ENCODE data around the gene PRMT9. TPM values are rescaled to one million over a fixed set of nuclear protein-coding genes. Genes with fewer than 3 reads are reported as not detected.

Gene PRMT9
- total RNA-seq, 4 donors from 2014 or later: 3.2 to 8.1 (median 5.9) TPM

- DNase-seq: no peak
- no peaks in the 10 kb centered on the region for H3K4me1 ChIP-seq
- no peak for TF ChIP-seq POLR2A (IDR thresholded peaks at IDR 0.05)
- H3K27ac ChIP-seq: no peak overlapping the region
- no peaks in the 10 kb centered on the region for H3K9me3 ChIP-seq
- no peak overlapping the region for H3K4me3 ChIP-seq
- H3K27me3 ChIP-seq: no peaks in the 10 kb centered on the region
- WGBS, 2 donors: 90 to 95% methylated on average over 1 of the region's 1 CpG
- intact Hi-C loops (cut with DNase I): no loop called here
- H3K36me3 ChIP-seq: no peaks in the 10 kb centered on the region
Measured at GRCh38 chr4:147599206-147599605, 84.8 kb downstream of the PRMT9 start.

GRCh38 chr4:147597561-147597960, 86.4 kb downstream of the PRMT9 start:
- TF ChIP-seq CTCF (IDR thresholded peaks at IDR 0.05): no peak
- WGBS, 2 donors: 67 to 92% methylated on average over 2 of the region's 2 CpGs
- Histone ChIP-seq H3K36me3 (no peaks in the 10 kb centered on the region), H3K9me3 (no peaks in the 10 kb centered on the region), H3K4me3 (no peak overlapping the region), H3K27me3 (no peaks in the 10 kb centered on the region), H3K4me1 (no peaks in the 10 kb centered on the region), H3K27ac (no peak overlapping the region)
- intact Hi-C loops (cut with DNase I): no loop called here
- DNase-seq: no peak

- Histone ChIP-seq H3K4me1 (no peaks in the 10 kb centered on the region), H3K27ac (no peak overlapping the region), H3K9me3 (no peaks in the 10 kb centered on the region), H3K27me3 (no peaks in the 10 kb centered on the region), H3K36me3 (no peaks in the 10 kb centered on the region), H3K4me3 (no peak overlapping the region)
- WGBS, 2 donors: 27 to 43% methylated on average over 1 of the region's 1 CpG
- no peak for TF ChIP-seq CTCF (IDR thresholded peaks at IDR 0.05)
- no peak for TF ChIP-seq POLR2A (IDR thresholded peaks at IDR 0.05)
- no peak for DNase-seq
- intact Hi-C loops (cut with DNase I): no loop called here
Measured at GRCh38 chr4:147596981-147597380, 87.0 kb downstream of the PRMT9 start.

GRCh38 chr4:147596377-147596776, 87.6 kb downstream of the PRMT9 start:
- Histone ChIP-seq H3K36me3 (no peaks in the 10 kb centered on the region), H3K4me1 (no peaks in the 10 kb centered on the region), H3K4me3 (no peak overlapping the region), H3K27ac (no peak overlapping the region), H3K9me3 (no peaks in the 10 kb centered on the region), H3K27me3 (no peaks in the 10 kb centered on the region)
- WGBS, 2 donors: 26 to 75% methylated on average over 1 of the region's 1 CpG
- intact Hi-C loops (cut with DNase I): no loop called here
- DNase-seq: no peak
- TF ChIP-seq CTCF (IDR thresholded peaks at IDR 0.05): no peak
- no peak for TF ChIP-seq POLR2A (IDR thresholded peaks at IDR 0.05)

GRCh38 chr4:147594578-147594977, 89.4 kb downstream of the PRMT9 start:
- no peak for DNase-seq
- WGBS, 2 donors: 63 to 66% methylated on average over 2 of the region's 2 CpGs

More at GRCh38 chr4:147594578-147594977, 89.4 kb downstream of the PRMT9 start:
- intact Hi-C loops (cut with DNase I): loop anchor here (5.0 kb wide), 1 partner anchor 432 kb away; no protein-coding TSS in a partner anchor
- Histone ChIP-seq H3K4me1 (peaks cover 0 to 4% (median 0%) of the 10 kb centered on the region in 3 donors), H3K27ac (no peak overlapping the region), H3K36me3 (no peaks in the 10 kb centered on the region), H3K9me3 (no peaks in the 10 kb centered on the region), H3K4me3 (no peak overlapping the region), H3K27me3 (no peaks in the 10 kb centered on the region)
- TF ChIP-seq CTCF (IDR thresholded peaks at IDR 0.05) (no peak), POLR2A (IDR thresholded peaks at IDR 0.05) (no peak)
